B cell (primary cell): ENCODE results near the gene NHEJ1. TPM values are rescaled to one million over a fixed set of nuclear protein-coding genes. Genes with fewer than 3 reads are reported as not detected.
A peak's percentile ranks its signal among the peaks of the same experiment; 100 is the strongest.

Source experiments
- ATAC-seq: fragments of 200-7000 bp; cut with Tn5 transposase; one replicate; pipeline ENCODE4 v1.10.0; 2021; ENCODE audit warnings: low read depth, mild to moderate bottlenecking, moderate number of reproducible peaks, moderate library complexity
- CTCF ChIA-PET: fragments of 350-600 bp; sonication (Branson Sonifier 250); formaldehyde crosslinking; loops from one replicate; lab custom pipeline; 2021; ENCODE audit warnings: antibody characterized with exemption, inconsistent platforms; lab: Charles Lee
- POLR2A ChIA-PET: fragments of 350-600 bp; sonication (Branson Sonifier 250); formaldehyde crosslinking; loops from one replicate; lab custom pipeline; 2021; ENCODE audit warnings: antibody characterized with exemption; lab: Charles Lee
- DNase-seq: peaks from one replicate; pipeline ENCODE4 v3.0.0; 2013
- H2AFZ ChIP-seq: 2 replicates; pipeline ENCODE4 v1.6.1; 2012; ENCODE audit warnings: mild to moderate bottlenecking, low read depth, low read length; ENCODE audit not compliant: insufficient read depth, poor library complexity, severe bottlenecking
- H3K27ac ChIP-seq, 2 donors: 1 replicate in 1 of 2; 2 replicates in 1 of 2; pipeline ENCODE4 v1.5.1; 2012 to 2013; ENCODE audit warnings: low read length in 2 of 2, mild to moderate bottlenecking in 2 of 2, moderate library complexity in 1 of 2
- H3K27me3 ChIP-seq, 4 experiments: fragments of 200-600 bp in 1 of 4; sonication (generic) in 1 of 4; replicated peaks in 1 of 4; 1 replicate in 2 of 4; 2 replicates in 2 of 4; pipeline versions ENCODE4 v1.6.1 to v1.7.0; 2013 to 2016; ENCODE audit warnings: low read length in 3 of 4, mild to moderate bottlenecking in 2 of 4, mixed read lengths in 1 of 4, moderate library complexity in 1 of 4; ENCODE audit not compliant: insufficient read depth in 4 of 4, control insufficient read depth in 3 of 4; ENCODE audit errors: control extremely low read depth in 1 of 4
- H3K36me3 ChIP-seq, 2 experiments: replicated peaks in 1 of 2; 1 replicate in 1 of 2; 2 replicates in 1 of 2; pipeline versions ENCODE4 v1.6.1 to v1.7.1; 2013; ENCODE audit warnings: low read length in 1 of 2; ENCODE audit not compliant: insufficient read depth in 2 of 2, control insufficient read depth in 1 of 2; ENCODE audit errors: control extremely low read depth in 1 of 2, extremely low read depth in 1 of 2
- H3K4me1 ChIP-seq, 2 donors: fragments of 200-600 bp in 1 of 2; sonication (generic) in 1 of 2; 1 replicate in 1 of 2; 2 replicates in 1 of 2; pipeline versions ENCODE4 v1.5.1 to v1.6.1; 2013 to 2017; ENCODE audit warnings: low read length in 2 of 2; ENCODE audit not compliant: control insufficient read depth in 2 of 2, insufficient read depth in 2 of 2
- H3K4me2 ChIP-seq: replicated peaks from 2 replicates; pipeline ENCODE3; 2012; ENCODE audit warnings: mild to moderate bottlenecking, low read depth, low read length; ENCODE audit not compliant: poor library complexity, severe bottlenecking
- H3K4me3 ChIP-seq, 5 experiments: fragments of 200-600 bp in 1 of 5; sonication (generic) in 1 of 5; 1 replicate in 3 of 5; 2 replicates in 2 of 5; pipeline versions ENCODE4 v1.5.1 to v1.7.0; 2011 to 2016; ENCODE audit warnings: low read length in 4 of 5, mild to moderate bottlenecking in 4 of 5, low read depth in 2 of 5, control low read depth in 1 of 5, moderate library complexity in 1 of 5; ENCODE audit not compliant: insufficient read depth in 1 of 5; ENCODE audit errors: control extremely low read depth in 1 of 5, extremely low read depth in 1 of 5
- H3K79me2 ChIP-seq: fragments of 200-600 bp; sonication (generic); one replicate; pipeline ENCODE4 v1.6.0; 2016; ENCODE audit warnings: low read length; ENCODE audit not compliant: control insufficient read depth, insufficient read depth
- H3K9ac ChIP-seq: fragments of 200-600 bp; sonication (generic); 2 replicates; pipeline ENCODE4 v1.6.1; 2017; ENCODE audit warnings: mild to moderate bottlenecking, low read length, moderate library complexity
- H3K9me3 ChIP-seq, 3 donors: one replicate each; pipeline versions ENCODE4 v1.6.1 to v1.7.1; 2013; ENCODE audit warnings: low read length in 2 of 3; ENCODE audit not compliant: control insufficient read depth in 2 of 3, insufficient read depth in 1 of 3; ENCODE audit errors: control extremely low read depth in 1 of 3
- H4K20me1 ChIP-seq: 2 replicates; pipeline ENCODE4 v1.6.0; 2012; ENCODE audit warnings: mild to moderate bottlenecking, low read length; ENCODE audit not compliant: insufficient read depth, control insufficient read depth, poor library complexity, severe bottlenecking
- H3K27ac Mint-ChIP-seq: one replicate; pipeline ENCODE4 v1.8.0; 2021; ENCODE audit warnings: mixed read lengths
- H3K27me3 Mint-ChIP-seq: one replicate; pipeline ENCODE4 v1.8.0; 2021; ENCODE audit warnings: mixed read lengths
- H3K4me1 Mint-ChIP-seq: one replicate; pipeline ENCODE4 v1.8.0; 2021; ENCODE audit warnings: mixed read lengths
- H3K4me3 Mint-ChIP-seq: one replicate; pipeline ENCODE4 v1.8.0; 2021; ENCODE audit warnings: mixed read lengths
- H3K9me3 Mint-ChIP-seq: one replicate; pipeline ENCODE4 v1.8.0; 2022; ENCODE audit warnings: mixed read lengths; ENCODE audit not compliant: insufficient read depth
- EZH2 ChIP-seq: IDR thresholded peaks from 2 replicates; pipeline ENCODE4 v1.6.1; 2012; ENCODE audit warnings: borderline replicate concordance, low read depth, mild to moderate bottlenecking, moderate library complexity, low read length; ENCODE audit not compliant: insufficient read depth, poor library complexity, severe bottlenecking
- WGBS: methylation state at CpG from one replicate; pipeline ENCODE4 v1.1.5; 2013; ENCODE audit warnings: missing lambda C conversion rate; ENCODE audit not compliant: insufficient coverage; 5-methylcytosine and 5-hydroxymethylcytosine counted together
- intact Hi-C: fragments of 100-400 bp; cut with micrococcal nuclease; formaldehyde crosslinking; loops from one replicate; pipeline ENCODE4 v1.10.0; 2022
- polyA plus RNA-seq: library from polyadenylated mRNA; depleted of rRNA; stranded (reverse); fragments of >200 nt; gene quantifications from 2 replicates; pipeline ENCODE4 v1.2.3, GENCODE V29; 2012
- total RNA-seq, 2 donors: library from RNA; stranded (reverse); fragments of 120-200 nt in 1 of 2; gene quantifications; 1 replicate in 1 of 2; 2 replicates in 1 of 2; pipeline versions ENCODE4 v1.2.3 to v1.2.4, GENCODE V29; 2013 to 2022
- TF ChIP-seq, protein P1 (sequence below): fragments of 200-600 bp; IDR thresholded peaks from one replicate; pipeline ENCODE4 v1.8.0; 2022; ENCODE audit warnings: antibody characterized with exemption, mild to moderate bottlenecking

NHEJ1 gene
- total and polyA plus RNA-seq, 2 donors (not counting 1 experiment from before 2014, with no cell fraction given): 14.9 to 25.0 TPM

DNA sequence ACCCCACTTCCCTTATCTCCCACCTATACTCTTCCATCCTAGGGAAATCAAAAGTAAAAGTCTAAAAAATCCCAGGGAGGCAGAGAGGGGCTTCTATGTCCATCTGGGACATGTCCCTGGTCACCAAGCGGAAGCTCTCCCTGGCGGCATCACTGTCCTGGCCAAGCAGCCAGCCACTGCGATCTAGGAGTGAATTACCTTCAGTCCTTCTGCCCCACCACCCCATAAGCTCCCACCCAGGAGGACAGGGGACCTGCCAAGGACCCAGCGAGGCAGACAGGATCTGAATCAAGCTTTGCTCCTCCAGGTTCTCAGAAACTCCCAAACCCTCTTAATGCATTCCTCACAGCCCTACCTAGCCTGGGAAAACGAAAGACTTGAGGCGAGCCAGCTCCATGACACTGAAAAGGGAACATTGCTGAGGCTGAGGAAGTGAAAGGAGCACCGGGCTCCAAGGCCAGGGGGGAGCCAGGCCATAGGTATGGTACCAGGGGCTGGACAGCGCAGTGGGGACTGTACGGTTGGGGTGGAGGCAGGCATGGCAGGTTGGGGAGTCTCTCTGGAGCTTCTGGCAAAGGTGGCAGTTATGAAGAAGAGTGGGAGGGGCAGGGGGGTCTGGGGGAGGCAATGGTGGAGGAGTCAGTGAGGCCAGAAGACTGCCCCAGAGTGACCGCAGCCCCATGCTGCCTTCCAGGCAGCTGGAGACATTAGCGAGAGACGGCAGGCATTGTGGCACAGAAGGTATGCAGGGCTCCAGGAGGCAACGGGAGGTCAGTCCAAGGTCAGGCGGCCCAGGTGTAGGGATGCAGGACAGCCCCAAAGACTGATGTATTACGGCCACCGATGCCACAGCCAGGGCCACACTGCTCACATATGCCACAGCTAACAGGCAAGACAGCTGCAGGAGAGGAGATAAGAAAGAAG lies 11.9 kb upstream of the NHEJ1 start:
- Histone ChIP-seq H3K9ac (no peak overlapping the region), H3K27ac (no peak overlapping the region), H3K4me1 (peaks cover 6 to 35% of the 10 kb centered on the region in 2 donors), H3K79me2 (peaks cover 26% of the 10 kb centered on the region), H2AFZ (no peak overlapping the region), H3K4me2 (no peak overlapping the region), H3K4me3 (no peak overlapping the region), H3K27me3 (no peaks in the 10 kb centered on the region), H3K9me3 (no peaks in the 10 kb centered on the region), H3K36me3 (peaks cover 3 to 41% of the 10 kb centered on the region in 2 experiments), H4K20me1 (peaks cover 33% of the 10 kb centered on the region)
- no peak for ATAC-seq
- H3K27me3 Mint-ChIP-seq: no peaks in the 10 kb centered on the region
- TF ChIP-seq, protein P1, sequence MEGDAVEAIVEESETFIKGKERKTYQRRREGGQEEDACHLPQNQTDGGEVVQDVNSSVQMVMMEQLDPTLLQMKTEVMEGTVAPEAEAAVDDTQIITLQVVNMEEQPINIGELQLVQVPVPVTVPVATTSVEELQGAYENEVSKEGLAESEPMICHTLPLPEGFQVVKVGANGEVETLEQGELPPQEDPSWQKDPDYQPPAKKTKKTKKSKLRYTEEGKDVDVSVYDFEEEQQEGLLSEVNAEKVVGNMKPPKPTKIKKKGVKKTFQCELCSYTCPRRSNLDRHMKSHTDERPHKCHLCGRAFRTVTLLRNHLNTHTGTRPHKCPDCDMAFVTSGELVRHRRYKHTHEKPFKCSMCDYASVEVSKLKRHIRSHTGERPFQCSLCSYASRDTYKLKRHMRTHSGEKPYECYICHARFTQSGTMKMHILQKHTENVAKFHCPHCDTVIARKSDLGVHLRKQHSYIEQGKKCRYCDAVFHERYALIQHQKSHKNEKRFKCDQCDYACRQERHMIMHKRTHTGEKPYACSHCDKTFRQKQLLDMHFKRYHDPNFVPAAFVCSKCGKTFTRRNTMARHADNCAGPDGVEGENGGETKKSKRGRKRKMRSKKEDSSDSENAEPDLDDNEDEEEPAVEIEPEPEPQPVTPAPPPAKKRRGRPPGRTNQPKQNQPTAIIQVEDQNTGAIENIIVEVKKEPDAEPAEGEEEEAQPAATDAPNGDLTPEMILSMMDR: no peak
- TF ChIP-seq EZH2: no peak
- H3K4me3 Mint-ChIP-seq: no peak overlapping the region
- POLR2A ChIA-PET: interaction anchor here (0.8 kb wide), 1 partner anchor 39 kb away, joined by 4 read pairs; no protein-coding TSS in a partner anchor
- CTCF ChIA-PET: interaction anchor here (0.7 to 8.6 kb wide), 18 partner anchors 8 to 296 kb away, joined by 3 to 136 read pairs (median 13); partner anchors contain the start of genes ABCB6, NHEJ1, TUBA4A and TUBA4B
- no peaks in the 10 kb centered on the region for H3K9me3 Mint-ChIP-seq
- WGBS: 94% methylated on average over 11 of the region's 16 CpGs
- intact Hi-C loops: no loop called here
- H3K27ac Mint-ChIP-seq: peak overlapping the region; percentile 20
- H3K4me1 Mint-ChIP-seq: peaks cover 26% of the 10 kb centered on the region
- DNase-seq: peak; percentile 5
